T1000 (cell line): ENCODE results near the gene CNDP1.

Experiments
- DNase-seq: peaks from one replicate; lab custom pipeline; 2025; ENCODE audit warnings: mixed read lengths; lab: John Stamatoyannopoulos, UW

The CNDP1 gene

GRCh38 chr18:74587441-74587840, 53.1 kb downstream of the CNDP1 start:
- DNase-seq, result no peak

DNA sequence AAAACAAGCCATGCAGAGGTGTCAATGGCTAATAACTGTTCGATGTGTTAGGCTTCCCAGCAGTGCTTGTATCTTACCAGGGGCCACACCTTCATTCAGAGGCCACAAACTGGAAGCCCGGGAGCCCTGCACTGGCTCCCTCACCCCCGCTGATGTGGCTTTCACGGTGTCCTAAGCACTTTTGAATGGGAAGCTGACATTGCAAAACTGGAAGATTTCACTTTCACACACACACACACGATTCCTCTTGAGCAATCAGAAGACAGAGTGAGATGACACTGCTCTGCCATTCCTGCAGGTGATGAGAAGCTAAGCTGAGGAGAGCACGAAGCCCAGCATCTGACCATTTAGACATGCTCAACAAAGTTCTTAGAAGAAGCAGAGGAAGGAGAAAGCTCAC, 54.7 kb downstream of the CNDP1 start:
- no peak for DNase-seq

- DNase-seq, result no peak
These were observed 55.5 kb downstream of the CNDP1 start for GRCh38 chr18:74589811-74590210.

GRCh38 chr18:74590671-74591070, 56.4 kb downstream of the CNDP1 start:
- DNase-seq, result no peak

GRCh38 chr18:74595431-74595830, 61.1 kb downstream of the CNDP1 start:
- DNase-seq, result no peak

DNA sequence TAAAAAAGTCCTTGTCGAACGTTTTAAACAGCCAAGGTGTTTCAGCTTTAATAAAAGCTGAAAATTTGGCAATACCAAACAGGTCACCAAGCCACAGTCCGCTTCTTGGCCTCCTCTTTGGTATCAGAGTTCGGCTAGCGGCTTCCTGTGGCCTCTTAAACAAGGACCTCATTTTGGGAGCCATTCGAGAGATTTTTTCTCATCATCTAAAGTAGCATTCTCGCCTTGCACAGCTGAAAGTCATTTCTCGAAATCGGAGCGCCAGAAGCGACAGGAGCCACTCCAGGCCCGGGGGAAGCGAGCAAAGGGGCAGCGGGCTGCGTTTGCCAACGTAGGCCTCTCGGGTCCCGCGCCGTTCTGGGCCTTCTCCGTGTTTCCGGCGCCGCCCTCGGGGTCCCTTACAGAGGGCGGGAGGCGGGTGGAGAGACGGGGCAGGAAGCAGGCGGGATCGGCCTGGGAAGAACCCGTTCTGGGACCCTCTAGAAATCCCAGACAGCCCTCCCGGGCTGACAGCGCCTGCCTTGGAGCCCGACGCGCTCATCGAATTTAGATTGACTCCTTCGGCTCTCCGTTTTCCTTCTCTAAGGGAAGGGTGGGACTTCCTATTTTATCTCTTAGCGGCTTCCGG, 62.8 kb downstream of the CNDP1 start:
- DNase-seq, result no peak

DNA sequence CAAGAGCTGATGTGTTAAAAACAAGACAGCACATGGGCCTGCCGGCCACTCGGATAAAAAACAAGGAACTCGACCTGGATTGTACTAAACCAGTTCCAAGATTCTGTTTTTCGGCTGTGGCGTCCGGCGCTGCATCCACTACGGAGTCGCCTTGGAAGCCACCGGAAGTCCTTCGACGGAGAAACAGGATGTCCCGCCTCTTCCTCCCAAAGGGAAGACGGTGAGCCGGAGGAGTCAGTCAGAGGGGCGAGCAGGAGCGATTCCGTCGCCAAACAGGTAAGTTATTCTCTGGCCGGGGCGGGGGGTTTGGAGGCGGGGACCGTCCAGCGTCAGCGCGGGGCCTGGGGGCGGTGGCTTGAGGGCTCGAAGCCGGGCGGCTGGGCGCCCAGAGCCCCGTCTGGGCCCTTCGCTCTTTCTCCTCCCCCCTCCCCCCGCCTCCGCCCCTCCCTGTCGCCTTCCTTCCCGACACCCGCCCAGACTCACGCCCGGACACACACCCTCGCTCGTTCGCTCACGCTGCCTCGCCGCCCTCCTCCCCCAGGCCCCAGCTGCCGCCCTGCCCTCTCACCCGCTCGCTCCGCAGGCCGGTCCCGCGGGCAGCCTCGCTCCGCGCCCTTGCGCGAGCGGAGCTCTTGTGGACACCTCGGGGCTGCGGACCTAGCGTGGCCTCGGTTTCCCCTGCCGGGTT, 63.5 kb downstream of the CNDP1 start, which contains the start of gene ZNF407:
Gene ZNF407 (plus strand): TSS at position 209 of the 688 bp plus-strand sequence. CDS start 33,150 bp downstream, outside the sequence.
- DNase-seq, result peak; percentile 69

DNA sequence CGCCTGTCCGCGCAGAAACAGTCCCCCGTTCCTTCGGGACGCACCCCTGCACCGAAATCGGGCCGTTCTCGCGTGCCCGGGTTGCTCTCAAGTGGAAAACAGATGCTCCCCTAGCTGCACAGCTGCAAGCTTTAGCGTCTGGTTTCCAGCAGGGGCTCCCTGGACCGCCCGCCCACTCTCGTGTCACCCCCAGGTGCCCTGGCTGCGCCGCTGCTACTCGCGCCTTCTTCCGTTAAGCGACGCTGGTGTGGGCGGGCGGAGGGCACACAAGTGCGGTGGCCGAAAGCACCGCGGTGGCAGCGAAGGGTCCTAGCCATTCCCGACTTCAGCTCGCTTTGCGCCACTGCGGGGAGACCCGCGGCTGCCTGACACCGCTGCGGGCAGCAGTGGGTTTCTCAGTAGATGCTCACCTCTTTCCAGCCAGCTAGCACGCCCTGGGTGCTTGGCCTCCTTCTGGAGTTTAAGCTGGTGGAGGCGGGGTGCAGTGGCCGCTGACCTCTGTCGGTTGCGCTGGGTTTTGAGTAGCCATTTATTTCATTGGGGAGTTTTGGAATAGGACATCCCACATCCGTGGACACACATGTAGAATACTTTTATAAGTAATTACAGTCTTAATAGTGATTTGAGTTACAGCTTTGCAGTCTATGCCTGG, 64.2 kb downstream of the CNDP1 start:
- no peak for DNase-seq

GRCh38 chr18:74604361-74604760, 70.1 kb downstream of the CNDP1 start:
- DNase-seq, result no peak

DNA sequence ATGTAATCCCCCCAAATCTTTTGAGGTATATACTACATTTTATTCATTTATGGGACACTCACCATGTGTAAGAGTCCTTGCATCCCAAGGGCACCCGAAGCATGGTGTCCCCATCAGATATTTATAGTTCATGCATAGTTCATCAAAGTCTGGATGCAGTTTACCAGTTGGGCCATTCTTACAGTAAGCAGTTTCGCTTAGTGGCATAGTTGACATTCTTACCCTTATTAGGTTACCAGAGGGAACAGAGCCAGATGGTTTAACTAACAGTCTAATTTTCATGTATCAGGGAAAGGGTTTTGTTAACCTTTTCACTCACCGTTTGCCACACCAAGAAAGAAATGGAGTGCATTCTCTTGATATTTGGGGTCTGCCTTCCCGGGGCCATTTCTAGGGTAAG, 70.5 kb downstream of the CNDP1 start:
- no peak for DNase-seq

DNA sequence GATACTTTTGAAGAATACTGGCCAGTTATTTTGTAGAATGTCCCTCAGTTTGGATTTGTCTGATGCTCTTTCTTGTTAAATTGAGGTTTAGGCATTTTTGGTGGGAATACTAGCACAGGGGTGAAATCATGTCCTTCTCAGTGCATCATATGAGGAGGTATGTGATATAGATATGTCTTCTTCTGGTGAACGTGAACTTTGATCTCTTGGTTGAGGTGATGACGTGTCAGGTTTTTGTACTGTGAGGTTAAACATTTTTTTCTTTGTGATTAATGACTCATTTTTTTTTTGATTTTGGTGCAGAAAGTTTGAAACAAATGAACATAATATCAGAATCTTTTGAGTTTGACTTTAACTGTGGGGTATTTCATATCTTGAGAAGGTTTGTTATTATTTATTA, 74.4 kb downstream of the CNDP1 start:
- no peak for DNase-seq

DNA sequence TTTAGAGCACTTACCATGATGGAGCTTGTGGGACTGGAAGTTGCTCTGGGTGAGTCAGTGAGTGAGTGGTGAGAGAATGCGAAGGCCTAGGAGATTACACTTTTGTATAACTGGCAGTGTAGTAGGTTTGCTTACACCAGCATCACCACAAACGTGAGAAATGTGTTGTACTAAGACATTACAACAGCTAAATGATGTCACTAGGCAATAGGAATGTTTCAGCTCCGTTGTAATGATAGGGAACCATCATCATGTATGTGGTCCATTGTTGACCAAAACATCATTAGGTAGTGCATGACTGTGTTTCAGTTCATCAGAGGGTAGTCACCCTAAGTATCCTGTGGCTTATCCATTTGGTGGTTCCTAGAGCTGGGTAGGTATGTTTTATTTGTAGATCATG, 75.2 kb downstream of the CNDP1 start:
- no peak for DNase-seq

- DNase-seq, result no peak
These were observed 75.8 kb downstream of the CNDP1 start for GRCh38 chr18:74610051-74610615.

DNA sequence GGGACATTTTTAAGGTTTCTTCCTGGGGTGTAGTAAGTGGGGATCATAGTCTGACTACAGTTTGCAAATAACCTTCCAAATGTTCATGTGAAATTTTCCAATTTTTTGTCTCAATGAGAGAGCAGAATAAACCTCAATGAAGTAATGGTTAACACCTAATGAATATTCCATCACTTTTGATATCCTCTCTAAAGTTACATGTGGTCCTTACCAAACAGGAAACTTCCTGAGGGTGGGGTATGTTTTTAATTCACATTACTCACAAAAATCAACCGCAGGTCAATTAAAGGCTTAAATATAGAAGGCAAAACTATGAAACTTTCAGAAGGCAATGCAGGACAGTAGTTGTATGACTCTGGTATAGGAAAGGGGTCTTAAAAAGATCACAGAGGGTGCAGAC, 76.6 kb downstream of the CNDP1 start:
- no peak for DNase-seq

DNA sequence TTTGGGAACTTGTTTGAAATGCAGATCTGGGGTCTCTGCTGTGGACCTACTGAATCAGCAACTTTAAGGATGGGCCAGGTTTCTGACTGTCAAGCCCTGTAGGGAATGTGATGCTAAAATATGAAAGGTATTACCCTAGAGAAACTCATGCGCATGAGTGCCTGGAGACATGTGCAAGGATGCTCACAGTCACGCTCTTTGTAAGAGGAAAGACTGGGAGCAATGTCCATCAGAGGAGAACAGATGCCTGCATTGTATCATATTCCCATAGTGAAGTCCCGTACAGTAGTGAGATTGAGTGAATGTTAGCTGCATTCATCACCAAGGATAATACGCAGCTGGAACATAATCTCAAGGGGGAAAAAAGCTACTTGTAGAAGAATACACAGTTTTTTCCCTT, 77.5 kb downstream of the CNDP1 start:
- no peak for DNase-seq

DNA sequence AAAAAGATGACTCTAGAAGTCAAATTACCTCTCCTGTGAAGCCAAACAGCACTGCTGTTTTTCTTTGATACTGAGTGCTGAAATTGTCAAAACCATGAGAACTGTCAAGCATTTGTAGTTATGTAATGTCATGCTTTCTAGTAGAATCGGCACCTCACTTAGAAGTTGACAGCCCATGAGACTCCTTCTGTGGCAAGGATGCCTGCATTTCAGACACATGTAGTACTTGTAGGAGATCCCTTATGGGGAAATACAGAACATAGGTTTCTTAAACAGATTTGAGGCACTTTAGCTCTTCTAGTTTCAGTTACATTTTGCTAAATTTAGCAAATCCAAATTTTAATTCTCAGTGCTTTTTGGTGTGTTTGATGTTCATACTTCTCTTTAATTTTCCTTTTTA, 79.1 kb downstream of the CNDP1 start:
- no peak for DNase-seq

DNA sequence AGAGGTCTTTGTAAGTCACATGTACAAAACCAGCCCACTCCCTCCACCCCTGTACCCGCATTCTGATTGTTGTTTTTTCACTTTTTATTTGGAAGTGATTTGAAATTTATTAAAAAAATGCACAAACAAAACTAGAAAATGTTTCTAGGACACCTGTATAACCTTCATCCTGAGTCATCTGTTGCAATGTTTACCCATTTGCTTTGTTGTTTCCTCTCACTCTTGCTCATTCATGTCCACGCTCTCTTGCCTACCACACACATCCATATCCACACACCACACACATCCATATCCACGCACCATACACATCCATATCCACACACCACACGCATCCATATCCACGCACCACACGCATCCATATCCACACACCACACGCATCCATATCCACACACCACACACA, 82.2 kb downstream of the CNDP1 start:
- DNase-seq, result no peak

GRCh38 chr18:74617486-74617885, 83.2 kb downstream of the CNDP1 start:
- no peak for DNase-seq

- no peak for DNase-seq
These were observed 87.8 kb downstream of the CNDP1 start for GRCh38 chr18:74622072-74622471.

GRCh38 chr18:74623047-74623816, 88.9 kb downstream of the CNDP1 start:
- DNase-seq, result no peak

DNA sequence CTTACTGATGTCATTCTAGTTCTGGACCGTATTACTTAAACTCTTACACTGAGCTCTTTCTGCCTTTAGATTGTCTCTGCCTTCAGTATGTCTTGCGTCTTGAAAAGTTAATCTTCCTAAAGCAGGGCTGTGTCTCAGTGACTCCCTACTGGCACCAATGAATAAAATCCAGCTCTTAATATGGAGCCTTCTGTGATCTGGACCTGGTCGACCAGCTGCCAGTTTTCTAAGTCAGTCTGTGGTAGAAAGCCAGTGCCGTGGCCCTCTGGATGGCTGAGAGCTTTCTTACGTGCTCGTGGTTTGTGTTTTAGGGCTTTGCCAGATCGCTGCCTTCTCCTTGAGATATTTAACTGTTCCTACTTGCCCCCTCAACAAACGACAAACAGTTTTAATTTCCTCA, 90.2 kb downstream of the CNDP1 start:
- DNase-seq, result no peak

DNA sequence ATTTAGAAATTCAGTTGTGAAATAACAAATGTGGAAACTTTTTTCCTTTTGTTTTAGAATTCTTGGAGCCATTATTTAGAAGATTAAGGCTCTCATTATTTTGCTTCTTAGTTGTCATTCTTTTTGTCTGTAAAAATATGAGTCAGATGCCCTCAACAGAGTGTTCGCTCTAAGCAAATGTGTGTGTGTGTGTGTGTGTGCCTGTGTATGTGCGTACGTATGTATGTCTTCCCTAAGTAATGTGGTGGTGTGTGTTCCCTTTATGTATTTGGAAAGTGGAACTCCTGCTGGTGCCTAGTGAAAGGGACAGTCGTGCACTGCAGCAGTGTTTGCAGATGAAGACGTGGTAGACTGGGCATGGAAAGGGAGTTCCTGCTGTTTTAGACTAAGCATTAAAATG, 90.9 kb downstream of the CNDP1 start:
- DNase-seq, result no peak
